CD4-positive, alpha-beta T cell treated with Interleukin-10 for 1 hour (primary cell): ENCODE measurements around the gene TIMP3.
A peak's percentile ranks its signal among the peaks of the same experiment; 100 is the strongest.

Source experiments
- DNase-seq: peaks from one replicate; pipeline ENCODE4 v3.0.0-alpha.2; 2020

Gene TIMP3

GRCh38 chr22:32888976-32889375 is 87.5 kb downstream of the TIMP3 start:
- DNase-seq, result no peak

GRCh38 chr22:32896891-32897290 is 95.4 kb downstream of the TIMP3 start:
- no peak for DNase-seq

GRCh38 chr22:32897400-32897799 is 95.9 kb downstream of the TIMP3 start:
- DNase-seq, result no peak

GRCh38 chr22:32900886-32901635 is 99.6 kb downstream of the TIMP3 start:
- DNase-seq, result no peak

- no peak for DNase-seq
Measured at GRCh38 chr22:32901925-32902324, 100.4 kb downstream of the TIMP3 start.

- DNase-seq, result no peak
Measured at GRCh38 chr22:32903507-32903906, 102.0 kb downstream of the TIMP3 start.

GRCh38 chr22:32904044-32904443 is 102.5 kb downstream of the TIMP3 start:
- peak; percentile 28 for DNase-seq

- no peak for DNase-seq
Measured at GRCh38 chr22:32905400-32905799, 103.9 kb downstream of the TIMP3 start.

- no peak for DNase-seq
Measured at GRCh38 chr22:32909581-32910428, 108.3 kb downstream of the TIMP3 start.

- DNase-seq, result no peak
Measured at GRCh38 chr22:32910429-32910772, 108.9 kb downstream of the TIMP3 start.

- no peak for DNase-seq
Measured at GRCh38 chr22:32911503-32911902, 110.0 kb downstream of the TIMP3 start.
